ENCODE results near the gene SAMMSON.

The SAMMSON gene

GRCh38 chr3:70028361-70028760, 28.8 kb downstream of the SAMMSON start:
- Histone ChIP-seq H3K4me3 (IDR thresholded peaks at IDR 0.05; ENCODE audit: insufficient read depth, low read depth, low read length) (no peak overlapping the region), H3K27ac (no peak overlapping the region), H3K9ac (no peak overlapping the region), H3K36me3 (ENCODE audit: insufficient read depth) (no peaks in the 10 kb centered on the region), H4K20me1 (ENCODE audit: insufficient read depth) (no peaks in the 10 kb centered on the region), H3K27me3 (ENCODE audit: insufficient read depth, low read depth) (no peaks in the 10 kb centered on the region), H2AFZ (ENCODE audit: low read depth) (no peak overlapping the region), H3K79me2 (ENCODE audit: insufficient read depth, low read depth) (no peaks in the 10 kb centered on the region), H3K4me2 (no peak overlapping the region), H3K4me1 (ENCODE audit: low read depth, poor library complexity, severe bottlenecking) (no peaks in the 10 kb centered on the region)
- TF ChIP-seq CTCF (conservative IDR thresholded peaks at IDR 0.05; ENCODE audit: low read depth, low read length): no peak

DNA sequence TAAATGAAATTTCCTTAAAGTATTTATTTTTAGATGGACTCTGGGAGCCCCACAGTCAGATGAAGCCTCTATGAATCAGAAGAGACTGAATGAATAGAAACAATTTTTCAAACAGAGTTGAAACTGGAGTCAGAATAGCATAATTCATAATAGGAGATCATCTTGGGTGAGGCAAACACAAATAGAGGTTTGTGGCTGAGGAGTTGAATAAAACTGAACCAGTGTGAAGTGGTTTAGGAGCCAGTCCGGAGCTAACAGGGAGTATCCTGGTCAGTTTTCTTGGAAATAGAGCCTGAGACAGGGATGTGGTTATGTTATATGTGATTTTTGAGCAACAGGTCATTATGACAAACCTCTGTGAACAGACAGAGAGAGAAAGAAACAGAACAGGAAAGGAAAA, 39.2 kb downstream of the SAMMSON start:
- Histone ChIP-seq H3K4me1 (ENCODE audit: low read depth, poor library complexity, severe bottlenecking) (no peaks in the 10 kb centered on the region), H3K27me3 (ENCODE audit: insufficient read depth, low read depth) (no peaks in the 10 kb centered on the region), H3K4me3 (IDR thresholded peaks at IDR 0.05; ENCODE audit: insufficient read depth, low read depth, low read length) (no peak overlapping the region), H3K79me2 (ENCODE audit: insufficient read depth, low read depth) (no peaks in the 10 kb centered on the region), H3K4me2 (no peak overlapping the region), H3K9ac (no peak overlapping the region), H2AFZ (ENCODE audit: low read depth) (no peak overlapping the region), H3K27ac (no peak overlapping the region), H3K36me3 (ENCODE audit: insufficient read depth) (no peaks in the 10 kb centered on the region), H4K20me1 (ENCODE audit: insufficient read depth) (no peaks in the 10 kb centered on the region)
- no peak for TF ChIP-seq CTCF (conservative IDR thresholded peaks at IDR 0.05; ENCODE audit: low read depth, low read length)

- Histone ChIP-seq H3K4me3 (IDR thresholded peaks at IDR 0.05; ENCODE audit: insufficient read depth, low read depth, low read length) (no peak overlapping the region), H3K36me3 (ENCODE audit: insufficient read depth) (no peaks in the 10 kb centered on the region), H3K27me3 (ENCODE audit: insufficient read depth, low read depth) (no peaks in the 10 kb centered on the region), H3K79me2 (ENCODE audit: insufficient read depth, low read depth) (no peaks in the 10 kb centered on the region), H2AFZ (ENCODE audit: low read depth) (no peak overlapping the region), H3K27ac (no peak overlapping the region), H4K20me1 (ENCODE audit: insufficient read depth) (no peaks in the 10 kb centered on the region), H3K9ac (no peak overlapping the region), H3K4me2 (no peak overlapping the region), H3K4me1 (ENCODE audit: low read depth, poor library complexity, severe bottlenecking) (no peaks in the 10 kb centered on the region)
- TF ChIP-seq CTCF (conservative IDR thresholded peaks at IDR 0.05; ENCODE audit: low read depth, low read length): no peak
Observed at GRCh38 chr3:70040386-70040785, 40.9 kb downstream of the SAMMSON start.

DNA sequence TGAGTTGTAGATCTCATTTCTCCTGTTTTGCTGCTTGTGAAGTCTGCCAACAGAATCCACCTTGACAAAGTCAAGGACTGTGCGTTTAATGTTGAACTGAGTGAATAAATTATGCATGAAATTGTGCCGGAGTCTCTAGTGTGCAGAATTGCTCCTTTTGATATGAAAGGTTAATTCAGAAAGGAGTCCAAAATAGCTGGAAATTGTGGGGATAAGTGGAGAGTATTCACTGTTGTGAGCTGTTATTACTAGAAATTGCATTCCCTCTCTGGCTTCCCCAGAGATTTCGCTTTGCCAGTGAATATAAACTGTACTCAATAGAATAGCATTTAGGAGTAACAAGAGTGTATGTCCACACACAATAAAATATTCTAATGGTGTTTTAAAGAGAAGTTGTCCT, 43.1 kb downstream of the SAMMSON start:
- Histone ChIP-seq H3K79me2 (ENCODE audit: insufficient read depth, low read depth) (no peaks in the 10 kb centered on the region), H3K27me3 (ENCODE audit: insufficient read depth, low read depth) (no peaks in the 10 kb centered on the region), H3K36me3 (ENCODE audit: insufficient read depth) (no peaks in the 10 kb centered on the region), H4K20me1 (ENCODE audit: insufficient read depth) (no peaks in the 10 kb centered on the region), H3K4me2 (no peak overlapping the region), H3K27ac (no peak overlapping the region), H3K9ac (no peak overlapping the region), H2AFZ (ENCODE audit: low read depth) (no peak overlapping the region), H3K4me1 (ENCODE audit: low read depth, poor library complexity, severe bottlenecking) (no peaks in the 10 kb centered on the region), H3K4me3 (IDR thresholded peaks at IDR 0.05; ENCODE audit: insufficient read depth, low read depth, low read length) (no peak overlapping the region)
- no peak for TF ChIP-seq CTCF (conservative IDR thresholded peaks at IDR 0.05; ENCODE audit: low read depth, low read length)

DNA sequence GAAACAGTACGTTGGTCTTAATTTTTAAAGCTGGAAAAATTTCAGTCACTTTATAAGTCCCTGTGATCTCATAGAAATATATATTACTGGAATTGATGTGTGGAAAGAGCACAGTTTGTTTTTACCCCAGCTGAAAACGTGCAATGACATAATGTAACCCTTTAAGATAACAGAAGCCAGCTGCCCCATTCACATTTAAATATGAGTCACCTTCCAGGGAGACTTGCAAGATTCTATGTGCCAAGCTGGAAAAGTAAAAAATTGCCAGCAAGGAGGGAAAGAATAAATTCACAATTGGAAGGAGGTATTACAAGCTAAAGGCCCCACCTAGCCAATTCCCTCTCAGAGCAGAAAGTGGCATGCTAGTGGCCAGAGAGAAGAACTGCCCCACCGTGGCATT, 50.2 kb downstream of the SAMMSON start:
- Histone ChIP-seq H3K36me3 (ENCODE audit: insufficient read depth) (no peaks in the 10 kb centered on the region), H3K4me3 (IDR thresholded peaks at IDR 0.05; ENCODE audit: insufficient read depth, low read depth, low read length) (no peak overlapping the region), H4K20me1 (ENCODE audit: insufficient read depth) (no peaks in the 10 kb centered on the region), H3K9ac (no peak overlapping the region), H3K4me1 (ENCODE audit: low read depth, poor library complexity, severe bottlenecking) (no peaks in the 10 kb centered on the region), H3K27ac (no peak overlapping the region), H3K79me2 (ENCODE audit: insufficient read depth, low read depth) (no peaks in the 10 kb centered on the region), H3K27me3 (ENCODE audit: insufficient read depth, low read depth) (no peaks in the 10 kb centered on the region), H3K4me2 (no peak overlapping the region), H2AFZ (ENCODE audit: low read depth) (no peak overlapping the region)
- TF ChIP-seq CTCF (conservative IDR thresholded peaks at IDR 0.05; ENCODE audit: low read depth, low read length): no peak

Data from KMS-11 (cell line).